Activated CD8-positive, alpha-beta memory T cell treated with anti-CD3 and anti-CD28 coated beads for 4 hours (primary cell): ENCODE results near the gene PIK3AP1.
"Not testable (repeated sequence)": the region's sequence is repeated elsewhere in the genome, so short reads cannot be mapped to it uniquely, and the experiment has no call there.

ENCODE experiments used
- DNase-seq, 2 donors: peaks; one replicate each; pipeline ENCODE4 v3.0.0-alpha.2; 2020; ENCODE audit warnings: low read depth in 2 of 2

Gene PIK3AP1

DNA sequence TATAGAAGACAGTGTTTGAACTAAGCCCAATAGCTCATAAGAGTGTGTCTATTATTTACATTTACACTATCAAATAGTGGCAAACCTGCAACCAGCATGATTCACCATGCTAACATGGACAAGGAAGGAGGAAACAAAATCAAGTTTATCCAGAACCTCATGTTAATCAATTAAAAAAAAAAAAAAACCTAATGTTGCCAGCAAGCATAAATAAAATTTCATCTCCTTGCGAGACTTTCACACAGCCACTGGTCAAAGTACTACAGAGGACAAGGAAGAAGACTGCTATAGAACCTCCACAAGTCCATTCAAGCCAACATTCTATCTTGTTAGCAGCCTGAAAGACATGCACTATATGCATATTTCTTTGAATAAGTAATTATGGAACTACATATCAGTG, 143.2 kb downstream of the PIK3AP1 start:
- no peak for DNase-seq

DNA sequence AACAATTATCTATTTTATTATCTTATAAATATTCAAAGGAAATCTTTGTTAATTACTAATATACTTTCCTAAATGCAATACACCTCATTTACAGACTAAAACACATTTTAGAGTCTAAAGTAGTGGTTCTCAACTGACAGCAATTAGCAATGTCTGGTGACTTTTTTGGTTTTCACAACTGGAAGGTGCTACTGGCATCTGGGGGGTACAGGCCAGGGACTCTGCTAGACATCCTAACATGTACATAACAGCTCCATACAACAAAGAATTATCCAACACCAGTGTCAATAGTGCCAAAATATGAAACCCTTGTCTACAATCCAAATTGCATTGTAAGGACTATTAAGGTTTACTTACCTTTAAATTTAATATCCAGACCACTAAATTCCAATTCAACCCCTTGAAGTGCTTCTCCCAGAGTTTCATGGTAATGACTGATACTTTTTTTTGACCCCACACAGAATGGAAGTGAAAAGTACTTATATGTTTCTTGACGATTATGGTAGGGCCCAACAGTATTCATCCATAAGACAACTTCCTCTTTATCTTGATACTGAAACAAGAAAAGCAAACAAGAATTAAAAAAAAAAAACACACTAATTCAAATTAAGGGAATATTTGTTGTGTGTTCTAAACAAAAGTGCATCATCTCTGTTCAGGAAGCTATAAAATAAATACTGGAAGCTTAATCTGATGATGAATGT, 143.9 kb downstream of the PIK3AP1 start:
- no peak for DNase-seq

DNA sequence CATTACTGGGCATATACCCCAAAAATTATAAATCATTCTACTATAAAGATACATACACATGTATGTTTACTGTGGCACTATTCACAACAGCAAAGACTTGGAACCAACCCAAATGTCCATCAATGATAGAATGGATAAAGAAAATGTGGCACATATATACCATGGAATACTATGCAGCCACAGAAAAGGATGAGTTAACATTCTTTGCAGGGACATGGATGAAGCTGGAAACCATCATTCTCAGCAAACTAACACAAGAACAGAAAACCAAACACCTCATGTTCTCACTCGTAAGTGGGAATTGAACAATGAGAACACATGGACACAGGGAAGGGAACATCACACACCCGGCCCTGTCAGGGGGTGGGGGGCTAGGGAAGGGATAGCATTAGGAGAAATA, 145.8 kb downstream of the PIK3AP1 start:
- DNase-seq: not testable (repeated sequence)

DNA sequence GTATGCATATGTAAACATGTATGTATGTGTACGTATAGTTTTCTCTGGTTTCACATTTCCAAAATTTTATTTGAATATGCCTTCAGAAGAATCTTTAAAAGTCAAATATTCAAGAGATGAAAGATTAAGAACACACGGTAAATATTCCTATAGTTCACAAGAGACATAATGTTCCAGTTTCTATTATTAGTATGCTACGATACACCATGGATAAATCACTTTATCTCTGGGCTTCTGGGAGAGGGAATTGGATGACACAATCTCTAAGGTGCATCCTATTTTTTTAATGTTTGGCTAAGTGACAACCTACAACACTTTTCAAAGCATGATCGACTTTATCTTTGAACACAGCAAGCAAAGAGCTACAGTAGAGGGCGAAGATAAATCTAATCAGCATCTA, 147.3 kb downstream of the PIK3AP1 start:
- DNase-seq: no peak

DNA sequence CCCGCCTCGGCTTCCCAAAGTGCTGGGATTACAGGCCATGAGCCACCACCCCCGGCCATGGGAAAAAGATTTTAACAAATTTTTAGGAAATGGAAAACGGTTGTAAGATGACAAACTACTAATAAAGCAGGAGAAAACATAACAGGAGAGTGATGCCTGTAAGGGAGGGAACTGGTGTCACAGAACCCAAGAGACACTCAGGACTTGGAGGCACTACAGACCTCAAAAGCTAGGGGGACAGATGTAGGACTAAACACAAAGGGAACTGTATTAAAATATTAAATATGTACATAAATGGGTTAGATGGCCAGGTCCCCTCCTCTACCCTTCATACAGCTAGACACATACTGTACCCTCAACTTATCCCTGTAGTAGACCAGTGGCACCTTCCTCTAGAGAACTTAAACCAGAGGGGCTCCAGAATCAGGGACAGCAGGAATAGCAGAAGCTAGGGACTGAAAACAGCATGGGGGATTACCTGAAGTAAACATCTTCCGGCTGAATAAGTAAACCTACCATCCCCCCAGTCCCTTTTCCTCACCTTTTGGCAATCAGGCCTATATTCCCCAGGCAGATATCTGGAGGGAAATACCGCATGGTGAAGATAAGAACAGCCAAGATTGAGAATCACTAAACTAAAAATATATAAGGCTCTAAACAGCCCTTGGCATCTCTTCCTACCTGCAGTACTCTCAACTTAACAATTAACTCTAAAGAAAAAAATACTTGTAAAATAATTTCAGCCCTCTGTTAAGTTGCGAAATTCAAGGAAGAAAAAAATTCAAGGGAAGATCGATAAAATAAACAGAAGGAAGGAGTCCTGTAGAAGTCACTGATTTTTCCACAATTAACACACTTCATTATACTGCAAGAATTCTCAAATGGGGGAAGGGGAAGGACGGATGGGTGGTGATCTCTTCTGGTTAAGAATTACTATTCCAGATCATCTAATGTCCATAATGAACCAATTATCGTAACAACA, 149.0 kb downstream of the PIK3AP1 start:
- no peak for DNase-seq

DNA sequence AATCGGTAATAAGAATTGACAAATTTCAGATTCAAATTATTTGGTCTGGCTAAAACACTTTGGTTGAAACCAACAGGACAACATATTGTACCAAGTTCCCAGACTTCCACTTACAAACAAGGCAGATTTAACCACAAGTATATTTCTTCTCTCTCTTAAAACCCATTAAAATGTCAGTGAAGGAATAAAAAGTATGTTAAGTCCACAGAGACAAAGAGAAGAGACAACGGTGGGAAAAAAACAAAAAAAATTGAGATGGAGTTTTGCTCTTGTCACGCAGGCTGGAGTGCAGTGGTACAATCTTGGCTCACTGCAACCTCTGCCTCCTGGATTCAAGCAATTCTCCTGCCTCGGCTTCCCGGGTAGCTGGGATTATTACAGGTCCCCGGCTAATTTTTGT, 149.8 kb downstream of the PIK3AP1 start:
- DNase-seq: no peak

DNA sequence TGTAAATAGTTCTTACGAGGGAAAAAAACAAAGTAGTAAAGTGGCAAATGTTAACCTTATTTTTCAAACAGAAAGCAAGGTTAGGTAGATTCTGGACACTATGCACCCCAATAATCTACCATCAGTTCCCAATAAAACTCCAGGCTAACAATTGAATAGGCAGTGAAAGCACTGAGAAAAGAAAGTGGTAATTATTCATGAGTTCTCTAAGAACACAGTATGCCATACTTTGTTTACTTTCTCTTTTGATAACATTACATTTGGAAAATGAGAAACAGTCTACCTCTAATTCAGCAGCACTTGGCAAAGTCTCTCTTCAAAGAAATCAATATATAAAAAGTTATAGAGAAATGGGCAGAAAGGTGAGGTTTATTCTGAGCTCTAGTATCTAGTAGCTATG, 151.9 kb downstream of the PIK3AP1 start:
- no peak for DNase-seq

DNA sequence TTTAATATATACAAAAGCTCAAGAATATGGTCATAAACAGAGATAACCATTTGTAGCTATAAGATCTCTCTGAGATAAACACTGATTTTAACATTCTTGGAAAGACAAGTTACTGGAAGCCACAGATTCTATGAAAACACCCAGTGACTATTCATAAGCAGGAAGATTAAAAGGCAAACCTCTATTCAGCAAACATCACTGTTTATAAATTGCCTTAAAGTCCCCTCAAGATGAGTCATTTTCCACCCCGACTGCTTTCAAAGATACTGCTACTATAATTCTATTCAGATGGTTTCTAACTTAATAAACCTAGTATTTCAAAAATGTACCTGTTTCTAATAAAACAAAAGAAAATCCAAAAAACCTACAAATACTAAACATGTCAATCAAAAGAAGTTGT, 154.5 kb downstream of the PIK3AP1 start:
- no peak for DNase-seq

DNA sequence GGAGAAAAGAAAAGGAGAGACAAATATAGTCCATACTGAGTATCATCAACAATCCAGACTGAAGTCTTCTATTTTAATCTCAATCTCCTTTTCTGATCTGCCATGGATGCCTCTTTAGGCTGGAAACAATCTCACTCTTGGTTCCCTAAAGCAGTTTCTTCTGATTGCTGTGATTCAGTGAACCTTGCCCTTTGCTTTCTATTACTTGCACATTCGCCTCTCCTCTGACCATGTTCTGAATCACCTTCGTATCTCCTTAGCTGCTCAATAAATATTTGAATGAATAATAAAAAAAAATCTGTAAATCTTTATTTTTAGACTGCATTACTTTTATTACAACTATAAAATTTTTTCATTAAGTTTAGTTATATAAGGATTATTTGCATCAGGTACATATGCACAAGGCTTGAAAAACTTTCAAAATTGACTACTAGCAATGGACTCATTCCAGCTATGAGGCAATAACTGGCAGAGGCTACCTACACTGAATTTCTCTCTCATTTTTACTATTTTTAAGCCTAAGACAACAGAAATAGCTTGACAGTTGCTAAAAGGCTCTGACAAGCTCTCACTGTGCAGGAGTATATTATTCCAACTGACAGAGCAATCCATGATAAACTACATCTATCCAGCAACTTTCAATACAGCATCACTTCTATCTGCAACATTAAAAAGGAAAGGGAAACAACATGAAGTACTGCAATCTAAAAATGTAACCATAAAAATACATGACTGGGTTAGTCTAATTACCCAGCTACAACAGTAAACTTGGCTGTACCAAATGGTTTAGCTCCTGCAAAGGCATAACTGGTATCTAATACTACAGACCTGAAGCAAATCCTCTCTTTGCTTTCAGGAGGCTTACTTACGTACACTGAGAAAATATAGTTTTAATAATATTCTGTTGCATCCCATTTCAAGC, 159.1 kb downstream of the PIK3AP1 start:
- DNase-seq: no peak

DNA sequence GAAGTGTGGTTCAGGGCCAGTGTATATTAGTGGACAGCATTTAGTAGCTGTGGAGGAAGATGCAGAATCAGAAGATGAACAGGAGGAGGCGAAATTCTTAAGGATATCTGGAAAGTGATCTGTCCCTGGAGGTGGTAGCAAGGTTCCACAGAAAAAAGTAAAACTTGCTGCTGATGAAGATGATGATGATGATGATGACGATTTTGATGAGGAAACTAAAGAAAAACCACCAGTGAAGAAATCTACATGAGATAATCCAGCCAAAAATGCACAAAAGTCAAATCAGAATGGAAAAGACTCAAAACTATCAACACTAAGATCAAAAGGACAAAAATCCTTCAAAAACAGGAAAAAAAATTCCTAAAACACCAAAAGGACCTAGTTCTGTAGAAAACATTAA, 159.8 kb downstream of the PIK3AP1 start:
- no peak for DNase-seq

DNA sequence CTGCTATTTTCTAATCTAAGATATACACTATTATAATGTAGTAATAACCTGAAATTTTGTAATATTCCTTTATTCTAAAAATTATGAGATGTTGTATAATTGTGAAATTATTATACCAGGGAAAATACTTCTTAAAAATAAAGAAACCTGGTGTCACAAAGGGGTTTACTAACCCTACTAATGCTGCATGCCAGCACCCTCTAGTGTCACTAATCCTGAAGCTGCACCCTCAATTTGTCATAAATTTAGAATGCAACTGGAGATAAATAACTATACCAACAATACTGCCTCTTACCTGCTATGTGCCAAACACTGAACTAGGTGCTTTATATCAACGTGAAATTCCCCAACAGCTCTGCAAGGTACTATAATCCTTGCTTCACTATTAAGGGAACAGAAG, 164.3 kb downstream of the PIK3AP1 start:
- DNase-seq: no peak

DNA sequence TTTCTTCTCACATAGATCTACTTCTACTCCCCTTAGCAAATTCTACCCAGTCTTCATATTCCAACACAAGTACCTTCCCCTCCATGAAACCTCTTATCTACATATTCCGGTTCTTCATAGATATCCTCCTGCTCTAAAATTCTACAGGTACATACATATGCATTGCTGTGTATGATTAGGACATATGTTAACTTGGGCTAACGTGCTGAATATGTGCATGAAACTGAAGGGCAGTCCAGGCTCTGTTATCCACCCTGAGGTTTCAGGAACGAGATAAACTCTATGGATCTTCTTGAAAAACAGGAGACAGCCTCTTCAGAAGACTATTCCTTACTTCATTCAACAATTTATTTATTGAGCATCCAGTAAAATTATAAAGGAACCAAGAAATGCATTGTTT, 165.0 kb downstream of the PIK3AP1 start:
- DNase-seq: no peak

DNA sequence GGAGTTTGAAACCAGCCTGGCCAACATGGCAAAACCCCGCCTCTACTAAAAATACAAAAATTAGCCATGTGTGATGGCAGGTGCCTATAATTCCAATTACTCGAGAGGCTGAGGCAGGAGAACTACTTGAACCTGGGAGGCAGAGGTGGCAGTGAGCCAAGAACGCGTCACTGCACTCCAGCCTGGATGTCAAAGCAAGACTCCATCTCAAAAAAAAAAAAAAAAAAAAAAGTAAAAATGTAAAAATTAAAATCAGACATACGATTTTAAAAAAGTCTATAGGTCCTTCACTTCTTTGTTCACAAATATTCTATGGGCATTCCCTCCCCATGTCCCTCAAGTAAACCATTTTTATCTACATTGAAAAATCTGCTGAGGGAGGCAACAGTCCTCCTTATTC, 171.7 kb downstream of the PIK3AP1 start:
- no peak for DNase-seq

DNA sequence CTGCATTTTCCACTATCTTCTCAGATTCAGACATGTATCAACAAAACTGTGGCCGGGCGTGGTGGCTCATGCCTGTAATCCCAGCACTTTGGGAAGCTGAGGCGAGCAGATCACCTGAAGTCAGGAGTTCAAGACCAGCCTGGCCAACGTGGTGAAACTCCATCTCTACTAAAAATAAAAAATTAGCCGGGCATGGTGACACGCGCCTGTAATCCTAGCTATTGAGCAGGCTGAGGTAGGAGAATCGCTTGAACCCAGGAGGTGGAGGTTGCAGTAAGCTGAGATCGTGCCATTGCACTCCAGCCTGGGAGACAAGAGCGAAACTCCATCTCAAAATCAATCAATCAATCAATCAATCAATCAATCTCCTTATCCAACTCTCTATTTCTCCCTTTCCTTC, 174.8 kb downstream of the PIK3AP1 start:
- DNase-seq: not testable (repeated sequence)
